SU-DHL-6 (cell line): ENCODE measurements around the gene DYNLT2B.

Experiments
- CTCF ChIP-seq: fragments of 200-600 bp; sonication (generic); IDR thresholded peaks from one replicate; pipeline ENCODE4 v1.5.1; 2017; ENCODE audit warnings: antibody characterized with exemption, mild to moderate bottlenecking, low read length, moderate library complexity; ENCODE audit not compliant: insufficient read depth, poor library complexity, severe bottlenecking
- EZH2phosphoT487 ChIP-seq: fragments of 200-600 bp; sonication (generic), shearing (Covaris generic); conservative IDR thresholded peaks from 2 replicates; pipeline ENCODE4 v1.6.1; 2018; ENCODE audit warnings: mild to moderate bottlenecking, antibody characterized with exemption, low read length, moderate library complexity, mixed read lengths

- TF ChIP-seq CTCF, result no peak
- TF ChIP-seq EZH2phosphoT487, result no peak
These were observed at the start of gene DYNLT2B for GRCh38 chr3:196317687-196318467.
